Fibroblast of skin of right quadriceps (primary cell): ENCODE results near the gene LRP5.

Source experiments
- DNase-seq: peaks from one replicate; pipeline ENCODE4 v3.0.0-alpha.2; 2013

LRP5 gene

GRCh38 chr11:68312117-68312779 is at the start of gene LRP5:
Gene LRP5 (plus strand): TSS chr11:68312591. CDS start chr11:68312715, 124 bp downstream.
- peak; percentile 28 for DNase-seq

- no peak for DNase-seq
These were observed 48.9 kb upstream of the LRP5 start for GRCh38 chr11:68263444-68264035.

GRCh38 chr11:68264244-68264643 is 48.1 kb upstream of the LRP5 start:
- no peak for DNase-seq

- DNase-seq: no peak
These were observed 47.5 kb upstream of the LRP5 start for GRCh38 chr11:68264741-68265540.

GRCh38 chr11:68266121-68266891 is 46.1 kb upstream of the LRP5 start:
- DNase-seq: no peak

- no peak for DNase-seq
These were observed 45.2 kb upstream of the LRP5 start for GRCh38 chr11:68266936-68267880.

- DNase-seq: no peak
These were observed 44.5 kb upstream of the LRP5 start for GRCh38 chr11:68267881-68268240.

GRCh38 chr11:68269414-68270081 is 42.8 kb upstream of the LRP5 start:
- DNase-seq: peak; percentile 54

- no peak for DNase-seq
These were observed 42.0 kb upstream of the LRP5 start for GRCh38 chr11:68270196-68271022.

- DNase-seq: peak; percentile 81
These were observed 41.2 kb upstream of the LRP5 start for GRCh38 chr11:68271023-68271780.

GRCh38 chr11:68271781-68272608 is 40.4 kb upstream of the LRP5 start, which contains the start of gene C11orf24:
Gene C11orf24 (minus strand): TSS chr11:68271973. CDS start chr11:68263767, 8,206 bp downstream.
- DNase-seq: peak; percentile 95

- no peak for DNase-seq
These were observed 39.2 kb upstream of the LRP5 start for GRCh38 chr11:68273026-68273738.

GRCh38 chr11:68274306-68274705 is 38.1 kb upstream of the LRP5 start:
- DNase-seq: no peak

- DNase-seq: no peak
These were observed 36.5 kb upstream of the LRP5 start for GRCh38 chr11:68275721-68276507.

- DNase-seq: no peak
These were observed 35.5 kb upstream of the LRP5 start for GRCh38 chr11:68276861-68277260.

- DNase-seq: no peak
These were observed 32.7 kb upstream of the LRP5 start for GRCh38 chr11:68279676-68280075.
